Hematopoietic multipotent progenitor cell treated with erythropoietin and hydrocortisone succinate and interleukin-3 and kit ligand, for 4 days (in vitro differentiated cells): Measurements from ENCODE around the gene MAG.

Experiments used
- DNase-seq: peaks from one replicate; pipeline ENCODE4 v3.0.0-alpha.2; 2015

The MAG gene

GRCh38 chr19:35318679-35319448, 26.9 kb downstream of the MAG start:
- peak; percentile 21 for DNase-seq

GRCh38 chr19:35320065-35320713, 28.2 kb downstream of the MAG start:
- DNase-seq: peak; percentile 38

GRCh38 chr19:35321291-35321690, 29.3 kb downstream of the MAG start:
- DNase-seq: no peak

GRCh38 chr19:35322014-35322413, 30.1 kb downstream of the MAG start:
- DNase-seq: no peak

GRCh38 chr19:35327642-35328041, 35.7 kb downstream of the MAG start:
- DNase-seq: peak; percentile 34

GRCh38 chr19:35328851-35329285, 36.9 kb downstream of the MAG start, which contains the start of gene CD22:
Gene CD22 (plus strand): TSS chr19:35329187. CDS start chr19:35332041, 2,854 bp downstream.
- DNase-seq: peak; percentile 70

GRCh38 chr19:35329323-35329722, 37.4 kb downstream of the MAG start:
- no peak for DNase-seq

GRCh38 chr19:35330475-35330874, 38.5 kb downstream of the MAG start:
- DNase-seq: peak; percentile 44

- no peak for DNase-seq
Measured at GRCh38 chr19:35331551-35332214, 39.7 kb downstream of the MAG start.

- DNase-seq: no peak
Measured at GRCh38 chr19:35332817-35333216, 40.9 kb downstream of the MAG start.

- DNase-seq: no peak
Measured at GRCh38 chr19:35334144-35334753, 42.3 kb downstream of the MAG start.

- no peak for DNase-seq
Measured at GRCh38 chr19:35336166-35336955, 44.4 kb downstream of the MAG start.

GRCh38 chr19:35337097-35337983, 45.4 kb downstream of the MAG start:
- DNase-seq: no peak

GRCh38 chr19:35337984-35338296, 46.0 kb downstream of the MAG start:
- DNase-seq: no peak

GRCh38 chr19:35340431-35340830, 48.5 kb downstream of the MAG start:
- DNase-seq: no peak

GRCh38 chr19:35341006-35341405, 49.0 kb downstream of the MAG start:
- DNase-seq: no peak

GRCh38 chr19:35341565-35342225, 49.7 kb downstream of the MAG start:
- DNase-seq: no peak

GRCh38 chr19:35342430-35342829, 50.5 kb downstream of the MAG start:
- no peak for DNase-seq

- no peak for DNase-seq
Measured at GRCh38 chr19:35344511-35345031, 52.6 kb downstream of the MAG start.

- no peak for DNase-seq
Measured at GRCh38 chr19:35345671-35346111, 53.7 kb downstream of the MAG start.
